CD8-positive, alpha-beta memory T cell (primary cell): ENCODE results near the gene KCTD5. TPM values are rescaled to one million over a fixed set of nuclear protein-coding genes. Genes with fewer than 3 reads are reported as not detected.
"Not testable (repeated sequence)": the region's sequence is repeated elsewhere in the genome, so short reads cannot be mapped to it uniquely, and the experiment has no call there.

Experiments used
- CTCF ChIA-PET: fragments of 350-600 bp; sonication (Branson Sonifier 250); formaldehyde crosslinking; loops from one replicate; lab custom pipeline; 2021; ENCODE audit warnings: antibody characterized with exemption; lab: Charles Lee
- POLR2A ChIA-PET: fragments of 350-600 bp; sonication (Branson Sonifier 250); formaldehyde crosslinking; loops from one replicate; lab custom pipeline; 2021; ENCODE audit warnings: antibody characterized with exemption; lab: Charles Lee
- DNase-seq, 5 donors: peaks; one replicate each; pipeline versions ENCODE4 v3.0.0 to v3.0.0-alpha.2; 2020 to 2022; ENCODE audit warnings: mixed read lengths in 1 of 5
- H3K27ac ChIP-seq: one replicate; pipeline ENCODE4 v1.7.0; 2013; ENCODE audit warnings: low read depth, mild to moderate bottlenecking, low read length, moderate library complexity
- H3K27me3 ChIP-seq: 2 replicates; pipeline ENCODE4 v1.7.0; 2013; ENCODE audit warnings: low read length, mild to moderate bottlenecking; ENCODE audit not compliant: insufficient read depth, poor library complexity, severe bottlenecking
- H3K36me3 ChIP-seq: 2 replicates; pipeline ENCODE4 v1.7.0; 2013; ENCODE audit warnings: mild to moderate bottlenecking, low read length, moderate library complexity; ENCODE audit not compliant: insufficient read depth
- H3K4me1 ChIP-seq: 2 replicates; pipeline ENCODE4 v1.7.0; 2013; ENCODE audit warnings: mild to moderate bottlenecking, low read length, moderate library complexity; ENCODE audit not compliant: insufficient read depth
- H3K4me3 ChIP-seq: 2 replicates; pipeline ENCODE4 v1.7.0; 2013; ENCODE audit warnings: mild to moderate bottlenecking, low read length
- H3K9me3 ChIP-seq: 2 replicates; pipeline ENCODE4 v1.7.0; 2013; ENCODE audit warnings: mild to moderate bottlenecking, low read length
- H3K27ac Mint-ChIP-seq, 8 donors: one replicate each; pipeline ENCODE4 v1.8.0; 2020 to 2021; ENCODE audit warnings: mixed read lengths in 8 of 8, mild to moderate bottlenecking in 6 of 8, inconsistent platforms in 3 of 8, moderate library complexity in 3 of 8
- H3K27me3 Mint-ChIP-seq, 2 donors: one replicate each; pipeline ENCODE4 v1.8.0; 2020 to 2021; ENCODE audit warnings: mixed read lengths in 2 of 2, mild to moderate bottlenecking in 1 of 2, moderate library complexity in 1 of 2
- H3K36me3 Mint-ChIP-seq, 3 donors: one replicate each; pipeline ENCODE4 v1.8.0; 2020 to 2021; ENCODE audit warnings: mixed read lengths in 3 of 3, inconsistent platforms in 1 of 3, mild to moderate bottlenecking in 1 of 3
- H3K4me1 Mint-ChIP-seq, 3 donors: one replicate each; pipeline ENCODE4 v1.8.0; 2020 to 2021; ENCODE audit warnings: mixed read lengths in 3 of 3, inconsistent platforms in 1 of 3, mild to moderate bottlenecking in 1 of 3
- H3K4me3 Mint-ChIP-seq, 7 donors: one replicate each; pipeline ENCODE4 v1.8.0; 2020 to 2021; ENCODE audit warnings: mixed read lengths in 7 of 7, mild to moderate bottlenecking in 6 of 7, moderate library complexity in 4 of 7, inconsistent platforms in 2 of 7
- H3K9me3 Mint-ChIP-seq, 5 donors: one replicate each; pipeline ENCODE4 v1.8.0; 2020 to 2022; ENCODE audit warnings: mixed read lengths in 5 of 5, mild to moderate bottlenecking in 3 of 5, moderate library complexity in 2 of 5, inconsistent platforms in 1 of 5
- polyA plus RNA-seq: library from polyadenylated mRNA; unstranded; fragments of 300-500 nt; fragmentation: Illumina TruSeq; gene quantifications from one replicate; pipeline ENCODE4 v1.2.3, GENCODE V29; 2021
- total RNA-seq, 2 experiments: library from RNA; stranded (reverse); gene quantifications; one replicate each; pipeline ENCODE4 v1.2.3, GENCODE V29; 2021

Gene KCTD5
- total and polyA plus RNA-seq, 3 experiments from 2014 or later, result 21.2 to 50.5 (median 49.7) TPM

GRCh38 chr16:2664574-2664982 is 17.7 kb upstream of the KCTD5 start:
- H3K36me3 Mint-ChIP-seq, result peaks cover 0 to 52% (median 5%) of the 10 kb centered on the region in 3 donors
- Histone ChIP-seq H3K27ac (peak overlapping the region; percentile 19), H3K4me1 (no peaks in the 10 kb centered on the region), H3K9me3 (no peaks in the 10 kb centered on the region), H3K4me3 (no peak overlapping the region), H3K27me3 (no peaks in the 10 kb centered on the region), H3K36me3 (peaks cover 3% of the 10 kb centered on the region)
- POLR2A ChIA-PET, result no interaction called here
- peaks cover 30 to 40% (median 30%) of the 10 kb centered on the region in 3 donors for H3K4me1 Mint-ChIP-seq
- H3K27ac Mint-ChIP-seq, result peak overlapping the region in 6 of 8 donors; percentile 82 to 97 (median 88)
- no peaks in the 10 kb centered on the region for H3K27me3 Mint-ChIP-seq
- CTCF ChIA-PET, result interaction anchor here (0.6 kb wide), 1 partner anchor 296 kb away, joined by 3 read pairs; no protein-coding TSS in a partner anchor
- H3K4me3 Mint-ChIP-seq, result no peak overlapping the region
- no peak for DNase-seq
- H3K9me3 Mint-ChIP-seq, result no peaks in the 10 kb centered on the region

GRCh38 chr16:2666671-2667070 is 15.7 kb upstream of the KCTD5 start:
- peak overlapping the region in 1 of 8 donors; percentile 38 for H3K27ac Mint-ChIP-seq
- H3K9me3 Mint-ChIP-seq, H3K9me3 ChIP-seq, H3K4me3 Mint-ChIP-seq, H3K36me3 ChIP-seq, DNase-seq, H3K27me3 ChIP-seq, POLR2A ChIA-PET, H3K27ac ChIP-seq, H3K4me1 ChIP-seq, CTCF ChIA-PET, H3K4me3 ChIP-seq, H3K27me3 Mint-ChIP-seq: not testable (repeated sequence)
- H3K4me1 Mint-ChIP-seq, result peaks cover 24 to 43% (median 37%) of the 10 kb centered on the region in 3 donors
- H3K36me3 Mint-ChIP-seq, result peaks cover 0 to 59% (median 5%) of the 10 kb centered on the region in 3 donors

GRCh38 chr16:2669587-2669986 is 12.7 kb upstream of the KCTD5 start:
- H3K27me3 ChIP-seq, H3K36me3 ChIP-seq, H3K9me3 ChIP-seq, H3K27ac ChIP-seq, DNase-seq, H3K4me3 ChIP-seq, CTCF ChIA-PET, POLR2A ChIA-PET, H3K9me3 Mint-ChIP-seq, H3K27me3 Mint-ChIP-seq: not testable (repeated sequence)
- peaks cover 0 to 48% (median 5%) of the 10 kb centered on the region in 3 donors for H3K36me3 Mint-ChIP-seq
- peaks cover 17% of the 10 kb centered on the region for H3K4me1 ChIP-seq
- peaks cover 19 to 37% (median 35%) of the 10 kb centered on the region in 3 donors for H3K4me1 Mint-ChIP-seq
- H3K4me3 Mint-ChIP-seq, result peak overlapping the region in 1 of 7 donors; percentile 60
- peak overlapping the region in 3 of 8 donors; percentile 33 to 70 (median 52) for H3K27ac Mint-ChIP-seq

GRCh38 chr16:2670017-2670416 is 12.3 kb upstream of the KCTD5 start:
- H3K36me3 ChIP-seq, H3K27me3 ChIP-seq, POLR2A ChIA-PET, CTCF ChIA-PET, H3K27ac ChIP-seq, H3K9me3 ChIP-seq, H3K27me3 Mint-ChIP-seq, H3K9me3 Mint-ChIP-seq, H3K4me3 ChIP-seq: not testable (repeated sequence)
- H3K4me1 ChIP-seq, result peaks cover 17% of the 10 kb centered on the region
- peaks cover 0 to 45% (median 5%) of the 10 kb centered on the region in 3 donors for H3K36me3 Mint-ChIP-seq
- peak overlapping the region in 6 of 8 donors; percentile 33 to 73 (median 58) for H3K27ac Mint-ChIP-seq
- peak overlapping the region in 5 of 7 donors; percentile 36 to 75 (median 48) for H3K4me3 Mint-ChIP-seq
- DNase-seq, result peak; percentile 30 to 59 (median 39)
- peaks cover 19 to 38% (median 35%) of the 10 kb centered on the region in 3 donors for H3K4me1 Mint-ChIP-seq

GRCh38 chr16:2671193-2671592 is 11.1 kb upstream of the KCTD5 start:
- H3K9me3 ChIP-seq, H3K9me3 Mint-ChIP-seq, POLR2A ChIA-PET, H3K27me3 Mint-ChIP-seq, H3K27me3 ChIP-seq, CTCF ChIA-PET, H3K36me3 ChIP-seq, DNase-seq, H3K4me3 ChIP-seq, H3K27ac ChIP-seq: not testable (repeated sequence)
- peaks cover 19 to 38% (median 35%) of the 10 kb centered on the region in 3 donors for H3K4me1 Mint-ChIP-seq
- H3K27ac Mint-ChIP-seq, result peak overlapping the region in 1 of 8 donors; percentile 39
- peaks cover 0 to 40% (median 5%) of the 10 kb centered on the region in 3 donors for H3K36me3 Mint-ChIP-seq
- H3K4me3 Mint-ChIP-seq, result peak overlapping the region in 2 of 7 donors; percentile 1 to 9
- peaks cover 17% of the 10 kb centered on the region for H3K4me1 ChIP-seq

GRCh38 chr16:2671741-2672140 is 10.6 kb upstream of the KCTD5 start:
- Histone ChIP-seq H3K27ac (no peak overlapping the region), H3K4me1 (peaks cover 17% of the 10 kb centered on the region), H3K27me3 (no peaks in the 10 kb centered on the region), H3K9me3 (no peaks in the 10 kb centered on the region), H3K4me3 (no peak overlapping the region), H3K36me3 (peaks cover 3% of the 10 kb centered on the region)
- CTCF ChIA-PET, result no interaction called here
- DNase-seq, result no peak
- H3K4me3 Mint-ChIP-seq, result peak overlapping the region; percentile 52 to 79 (median 75)
- H3K27me3 Mint-ChIP-seq, result no peaks in the 10 kb centered on the region
- peaks cover 0 to 35% (median 5%) of the 10 kb centered on the region in 3 donors for H3K36me3 Mint-ChIP-seq
- POLR2A ChIA-PET, result no interaction called here
- H3K27ac Mint-ChIP-seq, result peak overlapping the region in 3 of 8 donors; percentile 13 to 92 (median 79)
- H3K4me1 Mint-ChIP-seq, result peaks cover 19 to 38% (median 35%) of the 10 kb centered on the region in 3 donors
- no peaks in the 10 kb centered on the region for H3K9me3 Mint-ChIP-seq

GRCh38 chr16:2673066-2673999 is 9.0 kb upstream of the KCTD5 start:
- Mint-ChIP-seq H3K27me3 (no peaks in the 10 kb centered on the region), H3K27ac (peak overlapping the region; percentile 54 to 89 (median 82)), H3K4me1 (peaks cover 19 to 38% (median 35%) of the 10 kb centered on the region in 3 donors), H3K4me3 (peak overlapping the region; percentile 87 to 93 (median 88)), H3K36me3 (peaks cover 0 to 20% (median 5%) of the 10 kb centered on the region in 3 donors), H3K9me3 (no peaks in the 10 kb centered on the region)
- H3K36me3 ChIP-seq, result peaks cover 3% of the 10 kb centered on the region
- no peaks in the 10 kb centered on the region for H3K27me3 ChIP-seq
- H3K4me1 ChIP-seq, result peaks cover 17% of the 10 kb centered on the region
- H3K9me3 ChIP-seq, result no peaks in the 10 kb centered on the region
- peak overlapping the region; percentile 81 for H3K4me3 ChIP-seq
- peak; percentile 94 to 97 (median 96) for DNase-seq
- peak overlapping the region; percentile 75 for H3K27ac ChIP-seq
- POLR2A ChIA-PET, result interaction anchor here (0.5 to 1.3 kb wide), 5 partner anchors 9 to 1049 kb away, joined by 3 to 10 read pairs (median 6); partner anchors contain the start of genes ELOB, KCTD5 and PDPK1
- CTCF ChIA-PET, result interaction anchor here (1.3 kb wide), 1 partner anchor 254 kb away, joined by 3 read pairs; no protein-coding TSS in a partner anchor

- H3K9me3 ChIP-seq, result no peaks in the 10 kb centered on the region
- H3K27ac ChIP-seq, result no peak overlapping the region
- no peaks in the 10 kb centered on the region for H3K36me3 ChIP-seq
- H3K4me3 ChIP-seq, result no peak overlapping the region
- no peak for DNase-seq
- H3K27me3 Mint-ChIP-seq, result no peaks in the 10 kb centered on the region
- no peaks in the 10 kb centered on the region for H3K27me3 ChIP-seq
- H3K4me1 ChIP-seq, result peaks cover 17% of the 10 kb centered on the region
- no peaks in the 10 kb centered on the region for H3K9me3 Mint-ChIP-seq
- H3K36me3 Mint-ChIP-seq, result peaks cover 0 to 7% (median 0%) of the 10 kb centered on the region in 3 donors
- H3K4me3 Mint-ChIP-seq, result peak overlapping the region in 5 of 7 donors; percentile 32 to 88 (median 47)
- CTCF ChIA-PET, result no interaction called here
- H3K27ac Mint-ChIP-seq, result peak overlapping the region in 1 of 8 donors; percentile 17
- POLR2A ChIA-PET, result no interaction called here
- H3K4me1 Mint-ChIP-seq, result peaks cover 10 to 30% (median 21%) of the 10 kb centered on the region in 3 donors
These were observed 7.3 kb upstream of the KCTD5 start for GRCh38 chr16:2675021-2675420.
